ENCODE data around the gene ARHGAP24. TPM values are rescaled to one million over a fixed set of nuclear protein-coding genes. Genes with fewer than 3 reads are reported as not detected.

ARHGAP24 gene
- total and polyA plus RNA-seq, 2 donors (not counting 1 experiment from before 2014, with no cell fraction given), result 48.4 to 141 TPM

GRCh38 chr4:85495621-85496020 lies 20.7 kb downstream of the ARHGAP24 start:
- ChIA-PET POLR2A (interaction anchor here (0.7 kb wide), 1 partner anchor 260 kb away, joined by 6 read pairs; no protein-coding TSS in a partner anchor), CTCF (interaction anchor here (1.3 kb wide), 1 partner anchor 11 kb away, joined by 3 read pairs; no protein-coding TSS in a partner anchor)
- no CpG with 5 or more reads among the region's 3 CpGs for WGBS (ENCODE audit: insufficient coverage)
- peaks cover 79% of the 10 kb centered on the region for H3K79me2 ChIP-seq (ENCODE audit: control insufficient read depth, insufficient read depth, low read length)
- H3K4me1 ChIP-seq (ENCODE audit: control insufficient read depth in 2 of 2, insufficient read depth in 2 of 2, low read length in 2 of 2), result peaks cover 44 to 54% of the 10 kb centered on the region in 2 donors
- peak overlapping the region; percentile 45 to 91 for H3K27ac ChIP-seq (ENCODE audit: low read length in 2 of 2)
- no peaks in the 10 kb centered on the region for H3K27me3 ChIP-seq (replicated peaks in 1 of 4; ENCODE audit: control extremely low read depth in 1 of 4, control insufficient read depth in 3 of 4, insufficient read depth in 4 of 4, low read length in 3 of 4)
- intact Hi-C loops (cut with micrococcal nuclease), result loop anchor here (5.0 kb wide), 1 partner anchor 37 kb away; no protein-coding TSS in a partner anchor
- H4K20me1 ChIP-seq (ENCODE audit: control insufficient read depth, insufficient read depth, low read length, poor library complexity, severe bottlenecking), result peaks cover 9% of the 10 kb centered on the region
- no peak overlapping the region for H2AFZ ChIP-seq (ENCODE audit: insufficient read depth, low read depth, low read length, poor library complexity, severe bottlenecking)
- ATAC-seq (ENCODE audit: low read depth) (no peak), DNase-seq (no peak)
- H3K9me3 Mint-ChIP-seq (ENCODE audit: insufficient read depth), result peaks cover 2% of the 10 kb centered on the region
- TF ChIP-seq EZH2 (IDR thresholded peaks at IDR 0.05; ENCODE audit: borderline replicate concordance, insufficient read depth, low read depth, low read length, poor library complexity, severe bottlenecking) (no peak), CTCF (IDR thresholded peaks at IDR 0.05) (no peak)
- peak overlapping the region; percentile 38 for H3K4me2 ChIP-seq (replicated peaks; ENCODE audit: low read depth, low read length, poor library complexity, severe bottlenecking)
- H3K9me3 ChIP-seq (ENCODE audit: control extremely low read depth in 1 of 3, control insufficient read depth in 2 of 3, insufficient read depth in 1 of 3, low read length in 2 of 3), result peaks cover 0 to 8% (median 0%) of the 10 kb centered on the region in 3 donors
- peaks cover 0 to 5% of the 10 kb centered on the region in 2 experiments for H3K36me3 ChIP-seq (replicated peaks in 1 of 2; ENCODE audit: control extremely low read depth in 1 of 2, control insufficient read depth in 1 of 2, extremely low read depth in 1 of 2, insufficient read depth in 2 of 2, low read length in 1 of 2)
- H3K4me3 ChIP-seq (ENCODE audit: control extremely low read depth in 1 of 5, extremely low read depth in 1 of 5, insufficient read depth in 1 of 5, low read depth in 2 of 5, low read length in 4 of 5), result no peak overlapping the region
- peaks cover 55% of the 10 kb centered on the region for H3K4me1 Mint-ChIP-seq
- peak overlapping the region; percentile 60 for H3K27ac Mint-ChIP-seq
- H3K27me3 Mint-ChIP-seq, result no peaks in the 10 kb centered on the region
- no peak overlapping the region for H3K4me3 Mint-ChIP-seq
- H3K9ac ChIP-seq (ENCODE audit: low read length), result no peak overlapping the region

- intact Hi-C loops (cut with micrococcal nuclease), result loop anchor here (5.0 kb wide), 1 partner anchor 36 kb away; no protein-coding TSS in a partner anchor
- H3K9ac ChIP-seq (ENCODE audit: low read length), result no peak overlapping the region
- no peaks in the 10 kb centered on the region for H3K27me3 Mint-ChIP-seq
- H3K79me2 ChIP-seq (ENCODE audit: control insufficient read depth, insufficient read depth, low read length), result peaks cover 79% of the 10 kb centered on the region
- POLR2A ChIA-PET, result no interaction called here
- CTCF ChIA-PET, result interaction anchor here (0.6 to 2.6 kb wide), 3 partner anchors 8 to 251 kb away, joined by 3 to 14 read pairs (median 4); no protein-coding TSS in a partner anchor
- H4K20me1 ChIP-seq (ENCODE audit: control insufficient read depth, insufficient read depth, low read length, poor library complexity, severe bottlenecking), result peaks cover 9% of the 10 kb centered on the region
- no peak overlapping the region for H3K4me3 ChIP-seq (ENCODE audit: control extremely low read depth in 1 of 5, extremely low read depth in 1 of 5, insufficient read depth in 1 of 5, low read depth in 2 of 5, low read length in 4 of 5)
- peaks cover 59% of the 10 kb centered on the region for H3K4me1 Mint-ChIP-seq
- peak overlapping the region; percentile 4 for H3K4me3 Mint-ChIP-seq
- H2AFZ ChIP-seq (ENCODE audit: insufficient read depth, low read depth, low read length, poor library complexity, severe bottlenecking), result no peak overlapping the region
- peak overlapping the region; percentile 38 for H3K4me2 ChIP-seq (replicated peaks; ENCODE audit: low read depth, low read length, poor library complexity, severe bottlenecking)
- ATAC-seq (ENCODE audit: low read depth) (no peak), DNase-seq (peak; percentile 17)
- peak overlapping the region; percentile 45 to 91 for H3K27ac ChIP-seq (ENCODE audit: low read length in 2 of 2)
- peaks cover 0 to 8% (median 0%) of the 10 kb centered on the region in 3 donors for H3K9me3 ChIP-seq (ENCODE audit: control extremely low read depth in 1 of 3, control insufficient read depth in 2 of 3, insufficient read depth in 1 of 3, low read length in 2 of 3)
- 80% methylated on average over 1 of the region's 8 CpGs for WGBS (ENCODE audit: insufficient coverage)
- H3K9me3 Mint-ChIP-seq (ENCODE audit: insufficient read depth), result peaks cover 2% of the 10 kb centered on the region
- peak overlapping the region; percentile 60 for H3K27ac Mint-ChIP-seq
- no peaks in the 10 kb centered on the region for H3K27me3 ChIP-seq (replicated peaks in 1 of 4; ENCODE audit: control extremely low read depth in 1 of 4, control insufficient read depth in 3 of 4, insufficient read depth in 4 of 4, low read length in 3 of 4)
- peaks cover 43 to 48% of the 10 kb centered on the region in 2 donors for H3K4me1 ChIP-seq (ENCODE audit: control insufficient read depth in 2 of 2, insufficient read depth in 2 of 2, low read length in 2 of 2)
- peaks cover 0 to 5% of the 10 kb centered on the region in 2 experiments for H3K36me3 ChIP-seq (replicated peaks in 1 of 2; ENCODE audit: control extremely low read depth in 1 of 2, control insufficient read depth in 1 of 2, extremely low read depth in 1 of 2, insufficient read depth in 2 of 2, low read length in 1 of 2)
- TF ChIP-seq EZH2 (IDR thresholded peaks at IDR 0.05; ENCODE audit: borderline replicate concordance, insufficient read depth, low read depth, low read length, poor library complexity, severe bottlenecking) (no peak), CTCF (IDR thresholded peaks at IDR 0.05) (no peak)
These were observed 21.3 kb downstream of the ARHGAP24 start for GRCh38 chr4:85496126-85496849.
